Uterus (tissue), 4 donors: ENCODE results near the gene TAOK3. TPM values are rescaled to one million over a fixed set of nuclear protein-coding genes. Genes with fewer than 3 reads are reported as not detected.

Source experiments
- total RNA-seq, 4 donors: library from RNA; depleted of rRNA in 3 of 4; stranded (reverse); fragments of >200 nt in 3 of 4; gene quantifications; one replicate each; pipeline versions ENCODE4 v1.1.0 to v1.2.4, GENCODE V29; 2014 to 2023
- donor health status: DM: yes; HTN: yes; CAD: no.

Gene TAOK3
- total RNA-seq, 4 donors from 2014 or later, result 14.9 to 35.1 (median 24.8) TPM

Other genes with a start within 250 kb of the TAOK3 start
- gene PEBP1, start 236.8 kb downstream of the TAOK3 start, total RNA-seq, result 100 to 1,000 TPM in 3 of 4 donors, 10 to 100 TPM in 1; 98.1 to 182 (median 136) TPM
- gene SUDS3, start 3.6 kb upstream of the TAOK3 start, total RNA-seq, result 10 to 100 TPM; 22.4 to 74.3 (median 30.7) TPM